ENCODE results near the gene EPHB3.

The EPHB3 gene

GRCh38 chr3:184564685-184565385, 3.2 kb downstream of the EPHB3 start:
- DNase-seq: no peak

- DNase-seq: peak; percentile 53
Measured at GRCh38 chr3:184565421-184566211, 4.0 kb downstream of the EPHB3 start.

GRCh38 chr3:184566441-184567414, 5.1 kb downstream of the EPHB3 start:
- no peak for DNase-seq

GRCh38 chr3:184567946-184568559, 6.5 kb downstream of the EPHB3 start:
- DNase-seq: no peak

- DNase-seq: no peak
Measured at GRCh38 chr3:184568560-184568923, 7.0 kb downstream of the EPHB3 start.

- DNase-seq: no peak
Measured at GRCh38 chr3:184568924-184569829, 7.6 kb downstream of the EPHB3 start.

- DNase-seq: no peak
Measured at GRCh38 chr3:184570035-184570434, 8.4 kb downstream of the EPHB3 start.

- no peak for DNase-seq
Measured at GRCh38 chr3:184570489-184570888, 8.9 kb downstream of the EPHB3 start.

GRCh38 chr3:184571750-184572377, 10.3 kb downstream of the EPHB3 start:
- DNase-seq: no peak

- no peak for DNase-seq
Measured at GRCh38 chr3:184572633-184573270, 11.2 kb downstream of the EPHB3 start.

GRCh38 chr3:184574515-184575417, 13.2 kb downstream of the EPHB3 start:
- no peak for DNase-seq

GRCh38 chr3:184575701-184576100, 14.1 kb downstream of the EPHB3 start:
- DNase-seq: no peak

- DNase-seq: no peak
Measured at GRCh38 chr3:184576457-184577240, 15.1 kb downstream of the EPHB3 start.

GRCh38 chr3:184577546-184577945, 16.0 kb downstream of the EPHB3 start:
- no peak for DNase-seq

GRCh38 chr3:184578218-184578617, 16.6 kb downstream of the EPHB3 start:
- no peak for DNase-seq

- DNase-seq: no peak
Measured at GRCh38 chr3:184578822-184579221, 17.2 kb downstream of the EPHB3 start.

- no peak for DNase-seq
Measured at GRCh38 chr3:184579513-184579912, 17.9 kb downstream of the EPHB3 start.

- DNase-seq: no peak
Measured at GRCh38 chr3:184580376-184580775, 18.8 kb downstream of the EPHB3 start.
